Measurements from ENCODE around the gene LDOC1. TPM values are rescaled to one million over a fixed set of nuclear protein-coding genes. Genes with fewer than 3 reads are reported as not detected.

The LDOC1 gene
- total and polyA plus RNA-seq, 2 of the 8 experiments (the other 6 are each of a cell fraction or from before 2014, with no cell fraction given) = 19.1 to 52.4 TPM

GRCh38 chrX:141164406-141164805 is 12.5 kb downstream of the LDOC1 start:
- no peak overlapping the region for H4K8ac ChIP-seq (ENCODE audit: extremely low read depth, insufficient read depth, low read length)
- H3K4ac ChIP-seq (replicated peaks; ENCODE audit: insufficient read length, low read depth, low read length) = no peak overlapping the region
- H4K5ac ChIP-seq (ENCODE audit: insufficient read length, low read depth, low read length) = no peak overlapping the region
- CTCF ChIA-PET (ENCODE audit: partially characterized antibody) = no interaction called here
- H3K79me1 ChIP-seq (ENCODE audit: low read depth, low read length) = no peaks in the 10 kb centered on the region
- H2BK120ac ChIP-seq (replicated peaks; ENCODE audit: low read depth, low read length) = no peak overlapping the region
- H3K79me2 ChIP-seq (ENCODE audit: control insufficient read depth in 1 of 2, insufficient read depth in 2 of 2, low read length in 2 of 2) = no peaks in the 10 kb centered on the region
- H3K27me3 ChIP-seq (replicated peaks in 1 of 4; ENCODE audit: control insufficient read depth in 3 of 4, extremely low read depth in 1 of 4, insufficient read depth in 3 of 4, low read length in 3 of 4) = no peaks in the 10 kb centered on the region
- no peaks in the 10 kb centered on the region for H3K23me2 ChIP-seq (ENCODE audit: low read depth, low read length)
- H3K4me2 ChIP-seq (ENCODE audit: insufficient read depth in 1 of 2, low read depth in 2 of 2, low read length in 2 of 2) = no peak overlapping the region
- no peak for FAIRE-seq
- H2AFZ ChIP-seq (ENCODE audit: low read length) = no peak overlapping the region
- no peaks in the 10 kb centered on the region for H4K20me1 ChIP-seq (replicated peaks in 1 of 2; ENCODE audit: control insufficient read depth in 1 of 2, insufficient read depth in 2 of 2, low read length in 2 of 2)
- no peak overlapping the region for H3K56ac ChIP-seq (replicated peaks; ENCODE audit: insufficient read length, low read depth, low read length)
- no peak overlapping the region for H4K91ac ChIP-seq (replicated peaks; ENCODE audit: insufficient read length, low read length)
- H3K27ac ChIP-seq (ENCODE audit: low read depth, low read length) = no peak overlapping the region
- H2BK20ac ChIP-seq (ENCODE audit: low read length) = no peak overlapping the region
- no peak overlapping the region for H3K14ac ChIP-seq (ENCODE audit: insufficient read length)
- DNase-seq (ENCODE audit: low read depth in 1 of 2, low spot score in 2 of 2) = no peak
- no peak overlapping the region for H2BK15ac ChIP-seq (ENCODE audit: low read length)
- POLR2A ChIA-PET (ENCODE audit: partially characterized antibody) = no interaction called here
- H3K4me3 ChIP-seq (ENCODE audit: extremely low read depth in 1 of 4, insufficient read depth in 2 of 4, low read depth in 3 of 4, low read length in 4 of 4) = no peak overlapping the region
- no peak overlapping the region for H2BK12ac ChIP-seq (ENCODE audit: low read depth, low read length)
- no peaks in the 10 kb centered on the region for H3K36me3 ChIP-seq (ENCODE audit: control insufficient read depth in 2 of 4, insufficient read depth in 4 of 4, low read length in 3 of 4)
- H3K9me3 ChIP-seq (ENCODE audit: insufficient read depth in 2 of 2, low read depth in 1 of 2, low read length in 1 of 2) = no peaks in the 10 kb centered on the region
- H2BK5ac ChIP-seq (ENCODE audit: low read depth, low read length) = no peak overlapping the region
- H3K9ac ChIP-seq (replicated peaks in 1 of 4; ENCODE audit: extremely low read depth in 1 of 4, low read depth in 3 of 4, low read length in 3 of 4) = no peak overlapping the region
- no peaks in the 10 kb centered on the region for H3K4me1 ChIP-seq (replicated peaks in 1 of 4; ENCODE audit: control insufficient read depth in 3 of 4, insufficient read depth in 4 of 4, low read length in 3 of 4)
- H3K18ac ChIP-seq (ENCODE audit: extremely low read depth, low read length) = no peak overlapping the region
- H3K23ac ChIP-seq (ENCODE audit: insufficient read length) = no peak overlapping the region
- 92% methylated on average over 1 of the region's 1 CpG; no CpG with 5 or more reads in 1 of the 2 experiments for WGBS, 2 experiments (ENCODE audit: extremely low coverage in 1 of 2, insufficient coverage in 1 of 2, insufficient read length in 1 of 2, insufficient replicate concordance in 2 of 2, low coverage in 1 of 2, low lambda C conversion rate in 2 of 2, missing lambda C conversion rate in 1 of 2)
- H2AK5ac ChIP-seq (ENCODE audit: low read depth, low read length) = no peak overlapping the region
- TF ChIP-seq BCL11A (IDR thresholded peaks at IDR 0.05; ENCODE audit: low read depth in 2 of 2, low read length in 2 of 2) (no peak), SUZ12 (IDR thresholded peaks at IDR 0.05; ENCODE audit: low read length) (no peak), ATF3 (IDR thresholded peaks at IDR 0.05; ENCODE audit: insufficient read depth, low read depth, low read length) (no peak), NANOG (IDR thresholded peaks at IDR 0.05; ENCODE audit: insufficient read depth, low read depth, low read length, poor library complexity, severe bottlenecking) (no peak), SAP30 (IDR thresholded peaks at IDR 0.05; ENCODE audit: insufficient read depth, insufficient replicate concordance, low read length) (no peak), HDAC2 (IDR thresholded peaks at IDR 0.05; ENCODE audit: borderline replicate concordance in 1 of 2, low read depth in 2 of 2, low read length in 2 of 2) (no peak), SP2 (IDR thresholded peaks at IDR 0.05; ENCODE audit: low read length) (no peak), TCF12 (IDR thresholded peaks at IDR 0.05; ENCODE audit: low read depth, low read length) (no peak), CHD2 (IDR thresholded peaks at IDR 0.05; ENCODE audit: low read length) (no peak)

Data from H1 (cell line).